SJSA1 (cell line): ENCODE measurements around the gene CNTN5. TPM values are rescaled to one million over a fixed set of nuclear protein-coding genes. Genes with fewer than 3 reads are reported as not detected.

ENCODE experiments used
- DNase-seq, 2 experiments: peaks; one replicate each; pipeline ENCODE4 v3.0.0-alpha.2; 2015 to 2020; ENCODE audit warnings: low spot score in 2 of 2, low read depth in 1 of 2
- H3K27ac ChIP-seq: fragments of 250-450 bp; sonication (Bioruptor Pico); 2 replicates; pipeline ENCODE4 v1.5.1; 2020; ENCODE audit warnings: mild to moderate bottlenecking, moderate library complexity
- H3K27me3 ChIP-seq: fragments of 250-450 bp; sonication (Bioruptor Pico); replicated peaks from 2 replicates; pipeline ENCODE4 v1.5.1; 2020; ENCODE audit warnings: mild to moderate bottlenecking, moderate library complexity
- H3K36me3 ChIP-seq: fragments of 250-450 bp; sonication (Bioruptor Pico); 2 replicates; pipeline ENCODE4 v1.5.1; 2020; ENCODE audit warnings: mild to moderate bottlenecking
- H3K4me1 ChIP-seq: fragments of 250-450 bp; sonication (Bioruptor Pico); replicated peaks from 2 replicates; pipeline ENCODE4 v1.6.1; 2021; ENCODE audit warnings: mild to moderate bottlenecking
- H3K4me3 ChIP-seq: fragments of 250-450 bp; sonication (Bioruptor Pico); 2 replicates; pipeline ENCODE4 v1.5.1; 2020; ENCODE audit warnings: mild to moderate bottlenecking
- H3K9me3 ChIP-seq: fragments of 250-450 bp; sonication (Bioruptor Pico); replicated peaks from 2 replicates; pipeline ENCODE4 v1.5.1; 2020; ENCODE audit warnings: mild to moderate bottlenecking
- total RNA-seq: library from RNA; depleted of rRNA; stranded (reverse); fragments of >200 nt; shearing (Covaris generic); gene quantifications from 2 replicates; pipeline ENCODE4 v1.2.3, GENCODE V29; 2014

CNTN5 gene
- total RNA-seq, 1 experiment from 2014 or later, result not detected

- DNase-seq, result no peak
- Histone ChIP-seq H3K36me3 (no peaks in the 10 kb centered on the region), H3K9me3 (no peaks in the 10 kb centered on the region), H3K27me3 (no peaks in the 10 kb centered on the region), H3K27ac (no peak overlapping the region), H3K4me1 (no peaks in the 10 kb centered on the region), H3K4me3 (no peak overlapping the region)
Observed at GRCh38 chr11:100185588-100185987, 1164.8 kb downstream of the CNTN5 start.

- Histone ChIP-seq H3K27ac (no peak overlapping the region), H3K36me3 (no peaks in the 10 kb centered on the region), H3K9me3 (no peaks in the 10 kb centered on the region), H3K4me3 (no peak overlapping the region), H3K4me1 (no peaks in the 10 kb centered on the region), H3K27me3 (no peaks in the 10 kb centered on the region)
- no peak for DNase-seq
Observed at GRCh38 chr11:100188137-100188783, 1167.5 kb downstream of the CNTN5 start.

GRCh38 chr11:100190395-100190794 is 1169.6 kb downstream of the CNTN5 start:
- DNase-seq, result no peak
- Histone ChIP-seq H3K4me1 (no peaks in the 10 kb centered on the region), H3K27me3 (no peaks in the 10 kb centered on the region), H3K9me3 (no peaks in the 10 kb centered on the region), H3K27ac (no peak overlapping the region), H3K36me3 (no peaks in the 10 kb centered on the region), H3K4me3 (no peak overlapping the region)

- Histone ChIP-seq H3K36me3 (no peaks in the 10 kb centered on the region), H3K9me3 (no peaks in the 10 kb centered on the region), H3K4me1 (no peaks in the 10 kb centered on the region), H3K4me3 (no peak overlapping the region), H3K27ac (no peak overlapping the region), H3K27me3 (no peaks in the 10 kb centered on the region)
- no peak for DNase-seq
Observed at GRCh38 chr11:100192181-100192580, 1171.4 kb downstream of the CNTN5 start.

- H3K4me1 ChIP-seq, result no peaks in the 10 kb centered on the region
- H3K27me3 ChIP-seq, result no peaks in the 10 kb centered on the region
- H3K27ac ChIP-seq, result no peak overlapping the region
- no peak for DNase-seq
- no peaks in the 10 kb centered on the region for H3K36me3 ChIP-seq
- no peaks in the 10 kb centered on the region for H3K9me3 ChIP-seq
- no peak overlapping the region for H3K4me3 ChIP-seq
Observed at GRCh38 chr11:100203789-100204188, 1183.0 kb downstream of the CNTN5 start.

GRCh38 chr11:100205926-100206325 is 1185.2 kb downstream of the CNTN5 start:
- DNase-seq, result no peak
- Histone ChIP-seq H3K9me3 (no peaks in the 10 kb centered on the region), H3K27ac (no peak overlapping the region), H3K4me3 (no peak overlapping the region), H3K4me1 (no peaks in the 10 kb centered on the region), H3K36me3 (no peaks in the 10 kb centered on the region), H3K27me3 (no peaks in the 10 kb centered on the region)

- DNase-seq, result no peak
- H3K9me3 ChIP-seq, result no peaks in the 10 kb centered on the region
- no peaks in the 10 kb centered on the region for H3K4me1 ChIP-seq
Observed at GRCh38 chr11:100208207-100208606, 1187.5 kb downstream of the CNTN5 start.

GRCh38 chr11:100214791-100215190 is 1194.0 kb downstream of the CNTN5 start:
- no peak for DNase-seq
- Histone ChIP-seq H3K27me3 (no peaks in the 10 kb centered on the region), H3K9me3 (no peaks in the 10 kb centered on the region), H3K27ac (no peak overlapping the region), H3K4me3 (no peak overlapping the region), H3K36me3 (no peaks in the 10 kb centered on the region), H3K4me1 (no peaks in the 10 kb centered on the region)

More at GRCh38 chr11:100208207-100208606, 1187.5 kb downstream of the CNTN5 start:
- H3K36me3 ChIP-seq, result no peaks in the 10 kb centered on the region
- no peak overlapping the region for H3K27ac ChIP-seq
- no peaks in the 10 kb centered on the region for H3K27me3 ChIP-seq
- H3K4me3 ChIP-seq, result no peak overlapping the region

- H3K27me3 ChIP-seq, result no peaks in the 10 kb centered on the region
- no peaks in the 10 kb centered on the region for H3K4me1 ChIP-seq
- H3K4me3 ChIP-seq, result no peak overlapping the region
Observed at GRCh38 chr11:100220801-100221200, 1200.1 kb downstream of the CNTN5 start.

GRCh38 chr11:100221791-100222190 is 1201.0 kb downstream of the CNTN5 start:
- Histone ChIP-seq H3K9me3 (no peaks in the 10 kb centered on the region), H3K27me3 (no peaks in the 10 kb centered on the region), H3K36me3 (no peaks in the 10 kb centered on the region)

More at GRCh38 chr11:100220801-100221200, 1200.1 kb downstream of the CNTN5 start:
- no peaks in the 10 kb centered on the region for H3K9me3 ChIP-seq
- no peaks in the 10 kb centered on the region for H3K36me3 ChIP-seq
- no peak for DNase-seq
- no peak overlapping the region for H3K27ac ChIP-seq

GRCh38 chr11:100224541-100225034 is 1203.8 kb downstream of the CNTN5 start:
- DNase-seq, result no peak
- no peaks in the 10 kb centered on the region for H3K4me1 ChIP-seq
- H3K9me3 ChIP-seq, result no peaks in the 10 kb centered on the region
- H3K27me3 ChIP-seq, result no peaks in the 10 kb centered on the region
- H3K36me3 ChIP-seq, result no peaks in the 10 kb centered on the region
- H3K4me3 ChIP-seq, result no peak overlapping the region
- no peak overlapping the region for H3K27ac ChIP-seq

More at GRCh38 chr11:100221791-100222190, 1201.0 kb downstream of the CNTN5 start:
- H3K27ac ChIP-seq, result no peak overlapping the region
- H3K4me3 ChIP-seq, result no peak overlapping the region
- H3K4me1 ChIP-seq, result no peaks in the 10 kb centered on the region
- DNase-seq, result no peak

GRCh38 chr11:100229086-100229485 is 1208.3 kb downstream of the CNTN5 start:
- Histone ChIP-seq H3K27me3 (no peaks in the 10 kb centered on the region), H3K27ac (no peak overlapping the region), H3K4me1 (no peaks in the 10 kb centered on the region), H3K4me3 (no peak overlapping the region), H3K9me3 (no peaks in the 10 kb centered on the region), H3K36me3 (no peaks in the 10 kb centered on the region)
- no peak for DNase-seq

- Histone ChIP-seq H3K36me3 (no peaks in the 10 kb centered on the region), H3K27ac (no peak overlapping the region), H3K9me3 (no peaks in the 10 kb centered on the region), H3K27me3 (no peaks in the 10 kb centered on the region), H3K4me3 (no peak overlapping the region), H3K4me1 (no peaks in the 10 kb centered on the region)
- no peak for DNase-seq
Observed at GRCh38 chr11:100232006-100232405, 1211.3 kb downstream of the CNTN5 start.

GRCh38 chr11:100235085-100235484 is 1214.3 kb downstream of the CNTN5 start:
- Histone ChIP-seq H3K4me1 (no peaks in the 10 kb centered on the region), H3K36me3 (no peaks in the 10 kb centered on the region), H3K27me3 (no peaks in the 10 kb centered on the region), H3K9me3 (no peaks in the 10 kb centered on the region), H3K4me3 (no peak overlapping the region), H3K27ac (no peak overlapping the region)
- no peak for DNase-seq
